HL-60 (cell line): ENCODE data around the gene RIC3.

Source experiments
- CTCF ChIP-seq: IDR thresholded peaks from one replicate; pipeline ENCODE4 v1.5.1; 2011; ENCODE audit warnings: low read length, control low read depth, inconsistent platforms; ENCODE audit not compliant: insufficient read depth
- POLR2AphosphoS5 ChIP-seq: IDR thresholded peaks from 2 replicates; pipeline ENCODE4 v1.6.1; 2012; ENCODE audit warnings: low read depth

- no peak for TF ChIP-seq CTCF
- no peak for TF ChIP-seq POLR2AphosphoS5
Measured at GRCh38 chr11:8059571-8060011, 109.2 kb downstream of the RIC3 start.
